Measurements from ENCODE around the gene CNTNAP2. TPM values are rescaled to one million over a fixed set of nuclear protein-coding genes. Genes with fewer than 3 reads are reported as not detected.

CNTNAP2 gene
- polyA plus RNA-seq, 2 donors = 0.41 to 0.48 TPM

DNA sequence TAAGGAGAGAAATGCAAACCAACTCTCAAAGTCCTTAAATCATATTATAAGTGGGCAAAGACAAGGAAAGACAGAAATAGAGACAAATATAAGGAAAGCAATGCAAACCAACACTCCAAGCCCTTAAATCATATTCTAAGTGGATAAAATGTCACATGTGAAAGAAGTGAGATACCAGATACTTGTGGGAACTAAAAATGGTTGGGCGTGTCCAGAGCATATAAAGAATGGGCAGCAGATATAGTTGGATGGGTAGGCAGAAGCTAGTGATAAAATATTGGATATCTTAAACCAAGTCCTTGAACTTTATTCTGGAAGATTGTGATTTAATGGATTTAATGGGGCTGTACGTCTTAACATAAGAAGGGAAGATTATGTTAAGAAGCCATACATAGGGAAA is 1408.7 kb downstream of the CNTNAP2 start:
- Histone ChIP-seq H3K27ac (ENCODE audit: low read depth in 2 of 2, low read length in 1 of 2) (no peak overlapping the region), H3K27me3 (ENCODE audit: control insufficient read depth in 1 of 2, insufficient read depth in 2 of 2, low read length in 2 of 2) (no peaks in the 10 kb centered on the region), H3K9me3 (ENCODE audit: control insufficient read depth in 2 of 2, insufficient read depth in 1 of 2, low read depth in 1 of 2, low read length in 1 of 2) (no peaks in the 10 kb centered on the region), H3K4me1 (ENCODE audit: control insufficient read depth in 2 of 2, insufficient read depth in 2 of 2, low read length in 1 of 2) (no peaks in the 10 kb centered on the region), H3K36me3 (ENCODE audit: control insufficient read depth in 2 of 2, insufficient read depth in 2 of 2, low read length in 1 of 2) (no peaks in the 10 kb centered on the region), H3K4me3 (ENCODE audit: low read depth in 1 of 2, low read length in 2 of 2) (no peak overlapping the region)
- 84 to 86% methylated on average over 2 of the region's 2 CpGs for WGBS, 2 donors

- Histone ChIP-seq H3K36me3 (ENCODE audit: control insufficient read depth in 2 of 2, insufficient read depth in 2 of 2, low read length in 1 of 2) (no peaks in the 10 kb centered on the region), H3K27me3 (ENCODE audit: control insufficient read depth in 1 of 2, insufficient read depth in 2 of 2, low read length in 2 of 2) (no peaks in the 10 kb centered on the region), H3K27ac (ENCODE audit: low read depth in 2 of 2, low read length in 1 of 2) (no peak overlapping the region), H3K4me3 (ENCODE audit: low read depth in 1 of 2, low read length in 2 of 2) (no peak overlapping the region), H3K4me1 (ENCODE audit: control insufficient read depth in 2 of 2, insufficient read depth in 2 of 2, low read length in 1 of 2) (no peaks in the 10 kb centered on the region), H3K9me3 (ENCODE audit: control insufficient read depth in 2 of 2, insufficient read depth in 1 of 2, low read depth in 1 of 2, low read length in 1 of 2) (peaks cover 0 to 3% of the 10 kb centered on the region in 2 donors)
- 83 to 88% methylated on average over 6 of the region's 6 CpGs for WGBS, 2 donors
These were observed 1419.1 kb downstream of the CNTNAP2 start for GRCh38 chr7:147535701-147536111.

DNA sequence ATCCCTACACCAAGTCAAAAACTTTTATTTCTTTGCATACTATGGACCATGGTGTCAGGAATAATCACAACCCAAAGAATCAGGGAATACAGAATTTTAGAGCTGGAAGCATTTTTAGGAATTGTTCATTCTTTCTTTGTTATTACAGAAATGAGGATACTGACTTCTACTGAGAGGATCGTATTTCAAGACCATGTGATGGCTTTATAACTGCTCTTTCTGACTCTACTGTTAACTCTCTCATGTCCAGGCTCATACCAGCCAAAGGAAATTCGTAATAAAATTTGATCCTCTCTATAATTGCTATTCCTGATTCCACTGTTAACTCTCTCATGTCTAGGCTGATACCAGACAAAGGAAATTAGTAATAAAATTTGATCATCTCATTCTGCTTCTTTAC is 1423.1 kb downstream of the CNTNAP2 start:
- 15 to 20% methylated on average over 2 of the region's 2 CpGs for WGBS, 2 donors
- Histone ChIP-seq H3K36me3 (ENCODE audit: control insufficient read depth in 2 of 2, insufficient read depth in 2 of 2, low read length in 1 of 2) (no peaks in the 10 kb centered on the region), H3K27ac (ENCODE audit: low read depth in 2 of 2, low read length in 1 of 2) (no peak overlapping the region), H3K4me3 (ENCODE audit: low read depth in 1 of 2, low read length in 2 of 2) (no peak overlapping the region), H3K4me1 (ENCODE audit: control insufficient read depth in 2 of 2, insufficient read depth in 2 of 2, low read length in 1 of 2) (no peaks in the 10 kb centered on the region), H3K9me3 (ENCODE audit: control insufficient read depth in 2 of 2, insufficient read depth in 1 of 2, low read depth in 1 of 2, low read length in 1 of 2) (peaks cover 0 to 3% of the 10 kb centered on the region in 2 donors), H3K27me3 (ENCODE audit: control insufficient read depth in 1 of 2, insufficient read depth in 2 of 2, low read length in 2 of 2) (no peaks in the 10 kb centered on the region)

- 88 to 90% methylated on average over 6 of the region's 6 CpGs for WGBS, 2 donors
- no peaks in the 10 kb centered on the region for H3K9me3 ChIP-seq (ENCODE audit: control insufficient read depth in 2 of 2, insufficient read depth in 1 of 2, low read depth in 1 of 2, low read length in 1 of 2)
- no peaks in the 10 kb centered on the region for H3K27me3 ChIP-seq (ENCODE audit: control insufficient read depth in 1 of 2, insufficient read depth in 2 of 2, low read length in 2 of 2)
- no peaks in the 10 kb centered on the region for H3K36me3 ChIP-seq (ENCODE audit: control insufficient read depth in 2 of 2, insufficient read depth in 2 of 2, low read length in 1 of 2)
- H3K4me1 ChIP-seq (ENCODE audit: control insufficient read depth in 2 of 2, insufficient read depth in 2 of 2, low read length in 1 of 2) = no peaks in the 10 kb centered on the region
- no peak overlapping the region for H3K4me3 ChIP-seq (ENCODE audit: low read depth in 1 of 2, low read length in 2 of 2)
- H3K27ac ChIP-seq (ENCODE audit: low read depth in 2 of 2, low read length in 1 of 2) = no peak overlapping the region
These were observed 1424.1 kb downstream of the CNTNAP2 start for GRCh38 chr7:147540743-147541142.

- Histone ChIP-seq H3K36me3 (ENCODE audit: control insufficient read depth in 2 of 2, insufficient read depth in 2 of 2, low read length in 1 of 2) (no peaks in the 10 kb centered on the region), H3K27ac (ENCODE audit: low read depth in 2 of 2, low read length in 1 of 2) (no peak overlapping the region), H3K27me3 (ENCODE audit: control insufficient read depth in 1 of 2, insufficient read depth in 2 of 2, low read length in 2 of 2) (no peaks in the 10 kb centered on the region), H3K9me3 (ENCODE audit: control insufficient read depth in 2 of 2, insufficient read depth in 1 of 2, low read depth in 1 of 2, low read length in 1 of 2) (no peaks in the 10 kb centered on the region), H3K4me3 (ENCODE audit: low read depth in 1 of 2, low read length in 2 of 2) (no peak overlapping the region), H3K4me1 (ENCODE audit: control insufficient read depth in 2 of 2, insufficient read depth in 2 of 2, low read length in 1 of 2) (no peaks in the 10 kb centered on the region)
- 70 to 77% methylated on average over 4 of the region's 4 CpGs for WGBS, 2 donors
These were observed 1424.7 kb downstream of the CNTNAP2 start for GRCh38 chr7:147541261-147541660.

DNA sequence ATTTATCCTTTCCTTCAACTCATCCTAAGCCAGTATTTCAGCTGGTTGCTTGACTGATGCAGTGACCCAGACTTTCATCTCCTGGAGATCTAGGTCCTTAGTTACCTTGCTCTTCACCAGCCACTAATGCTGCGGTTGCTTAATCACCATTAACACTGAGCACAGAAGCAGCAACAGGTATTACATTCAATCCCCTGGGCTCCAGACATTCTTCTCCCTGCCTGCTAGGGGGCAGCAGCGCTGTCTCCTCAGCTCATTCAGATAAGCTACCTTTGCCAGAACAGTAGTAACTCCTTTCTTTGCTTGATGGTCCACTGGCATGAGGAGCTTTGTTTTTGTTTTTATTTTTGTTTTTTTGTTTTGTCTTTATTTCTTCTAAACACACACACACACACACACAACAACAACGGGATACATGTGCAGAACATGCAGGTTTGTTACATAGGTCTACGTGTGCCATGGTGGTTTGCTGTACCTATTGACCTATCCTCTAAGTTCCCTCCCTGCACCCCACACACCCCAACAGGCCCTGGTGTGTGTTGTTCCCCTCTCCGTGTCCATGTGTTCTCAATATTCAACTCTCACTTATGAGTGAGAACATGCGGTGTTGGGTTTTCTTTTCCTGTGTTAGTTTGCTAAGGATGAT is 1430.8 kb downstream of the CNTNAP2 start:
- Histone ChIP-seq H3K27me3 (ENCODE audit: control insufficient read depth in 1 of 2, insufficient read depth in 2 of 2, low read length in 2 of 2) (no peaks in the 10 kb centered on the region), H3K4me1 (ENCODE audit: control insufficient read depth in 2 of 2, insufficient read depth in 2 of 2, low read length in 1 of 2) (no peaks in the 10 kb centered on the region), H3K36me3 (ENCODE audit: control insufficient read depth in 2 of 2, insufficient read depth in 2 of 2, low read length in 1 of 2) (no peaks in the 10 kb centered on the region), H3K9me3 (ENCODE audit: control insufficient read depth in 2 of 2, insufficient read depth in 1 of 2, low read depth in 1 of 2, low read length in 1 of 2) (peaks cover 0 to 2% of the 10 kb centered on the region in 2 donors), H3K27ac (ENCODE audit: low read depth in 2 of 2, low read length in 1 of 2) (no peak overlapping the region), H3K4me3 (ENCODE audit: low read depth in 1 of 2, low read length in 2 of 2) (no peak overlapping the region)
- WGBS, 2 donors = 79 to 80% methylated on average over 6 of the region's 6 CpGs

DNA sequence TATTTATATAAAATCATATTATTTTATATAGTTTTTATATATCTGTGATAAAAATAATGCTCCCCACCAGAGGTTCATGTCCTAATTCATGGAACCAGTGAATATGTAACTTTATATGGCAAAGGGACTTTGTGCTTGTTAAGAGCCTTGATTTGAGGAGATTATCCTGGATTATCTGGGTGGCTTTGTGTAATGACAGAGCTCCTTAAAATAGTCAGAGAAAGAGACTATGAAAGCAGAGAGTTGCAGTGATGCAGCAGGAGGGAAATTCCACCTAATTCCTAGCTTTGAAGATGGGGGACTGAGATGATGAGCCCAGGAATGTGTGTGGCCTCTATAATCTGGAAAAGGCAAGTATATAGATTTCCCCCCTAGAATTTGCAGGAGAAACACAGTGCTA is 1439.7 kb downstream of the CNTNAP2 start:
- H3K36me3 ChIP-seq (ENCODE audit: control insufficient read depth in 2 of 2, insufficient read depth in 2 of 2, low read length in 1 of 2) = no peaks in the 10 kb centered on the region
- no peaks in the 10 kb centered on the region for H3K27me3 ChIP-seq (ENCODE audit: control insufficient read depth in 1 of 2, insufficient read depth in 2 of 2, low read length in 2 of 2)
- H3K4me3 ChIP-seq (ENCODE audit: low read depth in 1 of 2, low read length in 2 of 2) = no peak overlapping the region
- no peaks in the 10 kb centered on the region for H3K9me3 ChIP-seq (ENCODE audit: control insufficient read depth in 2 of 2, insufficient read depth in 1 of 2, low read depth in 1 of 2, low read length in 1 of 2)
- H3K4me1 ChIP-seq (ENCODE audit: control insufficient read depth in 2 of 2, insufficient read depth in 2 of 2, low read length in 1 of 2) = no peaks in the 10 kb centered on the region
- no peak overlapping the region for H3K27ac ChIP-seq (ENCODE audit: low read depth in 2 of 2, low read length in 1 of 2)

GRCh38 chr7:147563669-147564068 is 1447.1 kb downstream of the CNTNAP2 start:
- no peak overlapping the region for H3K27ac ChIP-seq (ENCODE audit: low read depth in 2 of 2, low read length in 1 of 2)
- H3K27me3 ChIP-seq (ENCODE audit: control insufficient read depth in 1 of 2, insufficient read depth in 2 of 2, low read length in 2 of 2) = no peaks in the 10 kb centered on the region
- WGBS, 2 donors = 78 to 93% methylated on average over 1 of the region's 1 CpG
- no peaks in the 10 kb centered on the region for H3K9me3 ChIP-seq (ENCODE audit: control insufficient read depth in 2 of 2, insufficient read depth in 1 of 2, low read depth in 1 of 2, low read length in 1 of 2)
- no peaks in the 10 kb centered on the region for H3K4me1 ChIP-seq (ENCODE audit: control insufficient read depth in 2 of 2, insufficient read depth in 2 of 2, low read length in 1 of 2)
- H3K36me3 ChIP-seq (ENCODE audit: control insufficient read depth in 2 of 2, insufficient read depth in 2 of 2, low read length in 1 of 2) = no peaks in the 10 kb centered on the region
- H3K4me3 ChIP-seq (ENCODE audit: low read depth in 1 of 2, low read length in 2 of 2) = no peak overlapping the region

GRCh38 chr7:147564786-147565476 is 1448.3 kb downstream of the CNTNAP2 start:
- Histone ChIP-seq H3K36me3 (ENCODE audit: control insufficient read depth in 2 of 2, insufficient read depth in 2 of 2, low read length in 1 of 2) (no peaks in the 10 kb centered on the region), H3K27ac (ENCODE audit: low read depth in 2 of 2, low read length in 1 of 2) (no peak overlapping the region), H3K9me3 (ENCODE audit: control insufficient read depth in 2 of 2, insufficient read depth in 1 of 2, low read depth in 1 of 2, low read length in 1 of 2) (no peaks in the 10 kb centered on the region), H3K4me3 (ENCODE audit: low read depth in 1 of 2, low read length in 2 of 2) (no peak overlapping the region), H3K4me1 (ENCODE audit: control insufficient read depth in 2 of 2, insufficient read depth in 2 of 2, low read length in 1 of 2) (no peaks in the 10 kb centered on the region), H3K27me3 (ENCODE audit: control insufficient read depth in 1 of 2, insufficient read depth in 2 of 2, low read length in 2 of 2) (no peaks in the 10 kb centered on the region)
- WGBS, 2 donors = 60 to 64% methylated on average over 4 of the region's 4 CpGs

DNA sequence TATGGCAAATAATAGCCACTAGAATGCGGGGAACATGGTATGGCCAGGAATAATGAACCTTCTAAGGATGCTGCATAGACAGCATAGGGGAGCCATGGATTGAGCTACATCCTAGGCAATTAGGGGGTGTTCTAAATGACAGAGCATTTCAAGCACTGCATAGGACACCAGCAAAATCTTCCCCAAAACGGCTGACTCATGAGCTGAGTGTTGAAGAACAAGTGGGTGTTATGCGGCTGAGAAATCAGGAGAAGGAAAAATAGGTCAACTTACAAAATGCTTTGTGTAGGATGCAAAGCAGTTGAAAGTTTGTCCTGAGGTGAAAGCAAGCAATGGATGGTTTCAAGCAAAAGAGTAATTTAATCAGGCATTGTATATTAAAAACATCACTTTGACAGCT is 1450.4 kb downstream of the CNTNAP2 start:
- H3K4me3 ChIP-seq (ENCODE audit: low read depth in 1 of 2, low read length in 2 of 2) = no peak overlapping the region
- no peaks in the 10 kb centered on the region for H3K4me1 ChIP-seq (ENCODE audit: control insufficient read depth in 2 of 2, insufficient read depth in 2 of 2, low read length in 1 of 2)
- H3K36me3 ChIP-seq (ENCODE audit: control insufficient read depth in 2 of 2, insufficient read depth in 2 of 2, low read length in 1 of 2) = no peaks in the 10 kb centered on the region
- H3K9me3 ChIP-seq (ENCODE audit: control insufficient read depth in 2 of 2, insufficient read depth in 1 of 2, low read depth in 1 of 2, low read length in 1 of 2) = no peaks in the 10 kb centered on the region
- no peak overlapping the region for H3K27ac ChIP-seq (ENCODE audit: low read depth in 2 of 2, low read length in 1 of 2)
- H3K27me3 ChIP-seq (ENCODE audit: control insufficient read depth in 1 of 2, insufficient read depth in 2 of 2, low read length in 2 of 2) = no peaks in the 10 kb centered on the region
- 90 to 93% methylated on average over 3 of the region's 3 CpGs for WGBS, 2 donors
